GM21367 (cell line): ENCODE data around the gene TENT4B.
A peak's percentile ranks its signal among the peaks of the same experiment; 100 is the strongest.

Experiments used
- ATAC-seq: cut with Tn5 transposase; IDR thresholded peaks from one replicate; pipeline ENCODE4 v1.9.1; 2021; ENCODE audit not compliant: unreplicated experiment

The TENT4B gene

GRCh38 chr16:50252874-50253513, 99.9 kb downstream of the TENT4B start:
- no peak for ATAC-seq

- no peak for ATAC-seq
These were observed 100.4 kb downstream of the TENT4B start for GRCh38 chr16:50253514-50253910.

- ATAC-seq: no peak
These were observed 101.0 kb downstream of the TENT4B start for GRCh38 chr16:50254072-50254471.

GRCh38 chr16:50255538-50255937, 102.4 kb downstream of the TENT4B start:
- ATAC-seq: no peak

GRCh38 chr16:50256604-50257003, 103.5 kb downstream of the TENT4B start:
- no peak for ATAC-seq

GRCh38 chr16:50257876-50258275, 104.8 kb downstream of the TENT4B start:
- ATAC-seq: no peak

- no peak for ATAC-seq
These were observed 106.5 kb downstream of the TENT4B start for GRCh38 chr16:50259334-50260205.

- no peak for ATAC-seq
These were observed 107.4 kb downstream of the TENT4B start for GRCh38 chr16:50260206-50261159.

- ATAC-seq: no peak
These were observed 108.1 kb downstream of the TENT4B start for GRCh38 chr16:50261160-50261706.

GRCh38 chr16:50261707-50262235, 108.7 kb downstream of the TENT4B start:
- ATAC-seq: no peak

GRCh38 chr16:50263060-50263909, 110.2 kb downstream of the TENT4B start:
- no peak for ATAC-seq

GRCh38 chr16:50263940-50264929, 111.1 kb downstream of the TENT4B start:
- ATAC-seq: no peak

GRCh38 chr16:50265260-50265659, 112.2 kb downstream of the TENT4B start:
- no peak for ATAC-seq

GRCh38 chr16:50265716-50266336, 112.7 kb downstream of the TENT4B start:
- ATAC-seq: no peak

- ATAC-seq: peak; percentile 84
These were observed 113.4 kb downstream of the TENT4B start, which contains the start of gene ADCY7 for GRCh38 chr16:50266337-50267091. Gene ADCY7, plus strand, starts transcription at chr16:50266551. Its CDS starts 21,629 bp downstream, at chr16:50288180.

GRCh38 chr16:50267151-50267631, 114.1 kb downstream of the TENT4B start:
- no peak for ATAC-seq

GRCh38 chr16:50267651-50268050, 114.5 kb downstream of the TENT4B start:
- ATAC-seq: no peak
